Measurements from ENCODE around the gene GRIN3B.

Gene GRIN3B

GRCh38 chr19:1041835-1042685 lies 41.8 kb downstream of the GRIN3B start:
- DNase-seq (ENCODE audit: low spot score) = no peak

GRCh38 chr19:1042689-1043511 lies 42.7 kb downstream of the GRIN3B start:
- no peak for DNase-seq (ENCODE audit: low spot score)

- DNase-seq (ENCODE audit: low spot score) = no peak
These were observed 45.0 kb downstream of the GRIN3B start for GRCh38 chr19:1045247-1045603.

GRCh38 chr19:1046117-1046626 lies 46.0 kb downstream of the GRIN3B start:
- peak; percentile 46 for DNase-seq (ENCODE audit: low spot score)

GRCh38 chr19:1046836-1047695 lies 46.8 kb downstream of the GRIN3B start:
- DNase-seq (ENCODE audit: low spot score) = peak; percentile 43

DNA sequence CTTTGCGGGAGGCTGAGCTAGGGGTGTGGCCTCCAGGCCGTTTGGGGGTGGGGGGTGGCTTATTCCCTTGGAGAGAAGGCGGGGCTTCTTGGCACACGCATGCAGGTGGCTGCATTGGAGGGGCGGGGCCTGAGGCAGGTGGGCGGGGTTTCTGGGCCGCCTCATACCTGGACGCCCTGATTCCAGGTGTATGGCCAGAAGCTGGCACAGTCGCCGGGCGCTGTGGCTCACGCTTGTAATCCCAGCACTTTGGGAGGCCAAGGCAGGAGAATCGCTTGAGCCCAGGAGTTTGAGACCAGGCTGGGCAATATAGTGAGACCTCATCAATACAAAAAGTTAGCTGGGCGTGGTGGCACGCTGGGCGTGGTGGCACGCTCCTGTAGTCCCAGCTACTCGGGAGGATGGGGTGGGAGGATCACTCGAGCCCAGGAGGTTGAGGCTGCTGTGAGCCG lies 47.5 kb downstream of the GRIN3B start:
- DNase-seq (ENCODE audit: low spot score) = no peak

GRCh38 chr19:1049106-1049505 lies 48.9 kb downstream of the GRIN3B start:
- DNase-seq (ENCODE audit: low spot score) = no peak

DNA sequence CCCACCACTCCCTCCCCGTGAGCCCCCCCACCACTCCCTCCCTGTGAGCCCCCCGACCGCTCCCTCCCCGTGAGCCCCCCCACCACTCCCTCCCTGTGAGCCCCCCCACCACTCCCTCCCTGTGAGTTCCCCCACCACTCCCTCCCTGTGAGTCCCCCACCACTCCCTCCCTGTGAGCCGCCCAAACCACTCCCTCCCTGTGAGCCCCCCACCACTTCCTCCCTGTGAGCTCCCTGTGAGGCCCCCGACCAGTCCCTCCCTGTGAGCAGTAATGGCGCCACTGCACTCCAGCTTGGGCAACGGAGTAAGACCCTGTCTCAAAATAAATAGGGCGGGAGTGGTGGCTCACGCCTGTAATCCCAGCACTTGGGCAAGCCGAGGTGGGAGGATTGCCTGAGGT lies 49.6 kb downstream of the GRIN3B start:
- no peak for DNase-seq (ENCODE audit: low spot score)

- DNase-seq (ENCODE audit: low spot score) = no peak
These were observed 51.0 kb downstream of the GRIN3B start for GRCh38 chr19:1050989-1051788.

GRCh38 chr19:1051791-1052190 lies 51.6 kb downstream of the GRIN3B start:
- DNase-seq (ENCODE audit: low spot score) = no peak

- no peak for DNase-seq (ENCODE audit: low spot score)
These were observed 52.2 kb downstream of the GRIN3B start for GRCh38 chr19:1052349-1052975.

DNA sequence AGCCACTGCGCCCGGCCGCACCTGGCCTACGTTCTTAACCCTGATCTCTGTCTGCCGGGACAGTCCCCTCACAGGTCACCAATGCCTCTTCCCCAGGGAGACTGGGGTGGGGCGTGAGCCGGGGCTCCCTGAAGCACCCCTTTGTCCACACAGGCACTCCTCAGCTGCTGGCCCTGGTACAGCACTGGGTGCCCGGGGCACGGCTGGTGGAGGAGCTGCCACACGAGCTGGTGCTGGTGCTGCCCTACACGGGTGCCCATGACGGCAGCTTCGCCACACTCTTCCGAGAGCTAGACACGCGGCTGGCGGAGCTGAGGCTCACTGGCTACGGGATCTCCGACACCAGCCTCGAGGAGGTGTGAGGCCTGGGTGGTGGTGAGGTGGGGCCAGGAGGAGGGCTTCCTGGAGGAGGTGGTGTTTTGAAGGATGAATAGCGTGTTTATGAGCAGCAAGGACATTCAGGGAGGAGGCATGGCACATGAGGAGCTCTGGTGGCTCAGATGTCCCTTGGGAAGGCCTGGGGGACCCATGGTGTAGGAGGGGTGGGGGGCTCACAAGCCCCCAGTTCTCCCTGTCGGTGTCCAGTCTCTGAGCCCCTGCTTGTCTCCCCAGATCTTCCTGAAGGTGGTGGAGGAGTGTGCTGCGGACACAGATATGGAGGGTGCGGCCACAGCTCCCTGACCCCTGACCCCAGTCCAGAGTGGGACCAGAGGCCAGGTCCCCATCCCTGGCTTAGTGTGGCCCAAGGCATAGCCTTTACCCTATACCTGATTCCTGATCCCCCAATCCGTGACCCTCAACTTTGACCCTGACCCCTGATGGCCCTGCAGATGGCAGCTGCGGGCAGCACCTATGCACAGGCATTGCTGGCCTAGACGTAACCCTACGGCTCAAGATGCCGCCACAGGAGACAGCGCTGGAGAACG lies 53.2 kb downstream of the GRIN3B start:
- DNase-seq (ENCODE audit: low spot score) = no peak

DNA sequence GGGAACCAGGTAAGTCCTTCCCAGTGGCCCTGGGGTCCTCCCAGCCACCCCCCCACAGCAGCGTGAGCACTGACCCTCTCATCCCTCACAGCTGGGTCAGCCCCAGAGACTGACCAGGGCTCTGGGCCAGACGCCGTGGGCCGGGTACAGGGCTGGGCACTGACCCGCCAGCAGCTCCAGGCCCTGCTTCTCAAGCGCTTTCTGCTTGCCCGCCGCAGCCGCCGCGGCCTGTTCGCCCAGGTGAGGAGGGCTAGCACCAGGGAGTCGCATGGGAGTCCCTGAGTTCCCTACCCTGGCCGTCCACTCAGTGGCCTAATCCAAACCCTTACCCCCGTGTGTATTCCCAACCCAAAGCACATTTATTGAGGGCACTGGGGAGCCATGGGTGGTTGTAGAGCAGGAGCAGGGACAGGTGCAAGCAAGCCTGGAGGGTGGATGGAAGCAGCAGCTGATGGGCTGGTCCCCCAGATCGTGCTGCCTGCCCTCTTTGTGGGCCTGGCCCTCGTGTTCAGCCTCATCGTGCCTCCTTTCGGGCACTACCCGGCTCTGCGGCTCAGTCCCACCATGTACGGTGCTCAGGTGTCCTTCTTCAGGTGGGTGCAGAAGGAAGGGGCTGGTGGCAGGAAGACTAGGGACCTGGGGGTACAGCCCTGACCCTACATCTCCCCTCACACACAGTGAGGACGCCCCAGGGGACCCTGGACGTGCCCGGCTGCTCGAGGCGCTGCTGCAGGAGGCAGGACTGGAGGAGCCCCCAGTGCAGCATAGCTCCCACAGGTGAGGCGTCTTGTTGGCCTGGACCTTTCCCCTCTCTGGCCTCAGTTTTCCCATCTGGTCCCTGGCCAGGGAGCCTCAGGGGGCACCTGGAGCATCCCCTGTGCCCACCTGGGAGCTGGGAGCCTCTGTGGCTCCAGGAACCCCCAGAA lies 54.1 kb downstream of the GRIN3B start:
- DNase-seq (ENCODE audit: low spot score) = no peak

GRCh38 chr19:1055028-1055425 lies 54.8 kb downstream of the GRIN3B start:
- no peak for DNase-seq (ENCODE audit: low spot score)

DNA sequence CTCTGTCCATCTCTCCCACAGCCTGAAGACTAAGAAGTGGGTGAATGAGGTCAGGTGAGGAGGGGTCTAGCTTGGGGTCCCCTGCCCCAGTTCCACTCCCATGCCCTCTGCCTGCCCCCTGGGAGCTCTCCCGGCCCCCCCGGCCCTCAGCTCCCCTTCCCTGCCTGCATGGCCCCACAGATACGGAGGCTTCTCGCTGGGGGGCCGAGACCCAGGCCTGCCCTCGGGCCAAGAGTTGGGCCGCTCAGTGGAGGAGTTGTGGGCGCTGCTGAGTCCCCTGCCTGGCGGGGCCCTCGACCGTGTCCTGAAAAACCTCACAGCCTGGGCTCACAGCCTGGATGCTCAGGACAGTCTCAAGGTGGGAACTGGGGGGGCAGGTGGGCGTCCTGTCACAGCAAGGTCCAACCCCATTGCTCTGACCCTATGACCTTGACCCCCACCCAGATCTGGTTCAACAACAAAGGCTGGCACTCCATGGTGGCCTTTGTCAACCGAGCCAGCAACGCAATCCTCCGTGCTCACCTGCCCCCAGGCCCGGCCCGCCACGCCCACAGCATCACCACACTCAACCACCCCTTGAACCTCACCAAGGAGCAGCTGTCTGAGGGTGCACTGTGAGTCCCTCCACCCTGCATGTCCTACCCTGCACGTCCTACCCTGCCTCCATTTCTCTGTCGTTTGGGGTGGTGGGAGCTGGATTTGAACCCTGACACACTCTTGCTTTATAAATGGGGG lies 55.8 kb downstream of the GRIN3B start:
- no peak for DNase-seq (ENCODE audit: low spot score)

DNA sequence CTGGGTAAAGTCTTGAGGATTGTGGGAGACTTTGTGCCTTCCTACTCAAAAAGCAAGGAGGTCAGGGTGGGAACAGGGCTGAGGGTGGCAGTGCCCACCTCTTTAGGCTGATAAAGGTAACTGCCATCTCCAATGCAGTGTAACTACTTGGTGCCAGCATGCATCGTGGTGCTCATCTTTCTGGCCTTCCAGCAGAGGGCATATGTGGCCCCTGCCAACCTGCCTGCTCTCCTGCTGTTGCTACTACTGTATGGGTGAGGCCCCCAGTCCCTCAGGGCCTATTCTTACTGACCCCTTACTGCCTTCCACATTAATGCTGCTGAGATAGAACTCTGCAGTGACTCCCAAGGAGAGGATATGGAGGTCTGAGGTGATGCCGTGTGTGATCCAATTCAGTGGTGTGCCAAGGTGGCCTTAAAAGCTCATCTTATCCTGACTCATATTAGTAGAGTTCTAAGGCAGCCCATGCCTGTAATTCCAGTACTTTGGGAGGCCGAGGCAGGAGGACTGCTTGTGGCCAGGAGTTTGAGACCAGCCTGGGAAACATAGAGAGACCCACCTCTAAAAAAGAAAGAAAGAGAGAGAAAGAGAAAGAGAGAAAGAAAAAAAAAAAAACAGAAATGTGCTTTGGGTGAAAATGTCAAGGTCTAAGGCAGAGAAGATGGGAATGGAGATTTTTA lies 57.1 kb downstream of the GRIN3B start:
- no peak for DNase-seq (ENCODE audit: low spot score)

DNA sequence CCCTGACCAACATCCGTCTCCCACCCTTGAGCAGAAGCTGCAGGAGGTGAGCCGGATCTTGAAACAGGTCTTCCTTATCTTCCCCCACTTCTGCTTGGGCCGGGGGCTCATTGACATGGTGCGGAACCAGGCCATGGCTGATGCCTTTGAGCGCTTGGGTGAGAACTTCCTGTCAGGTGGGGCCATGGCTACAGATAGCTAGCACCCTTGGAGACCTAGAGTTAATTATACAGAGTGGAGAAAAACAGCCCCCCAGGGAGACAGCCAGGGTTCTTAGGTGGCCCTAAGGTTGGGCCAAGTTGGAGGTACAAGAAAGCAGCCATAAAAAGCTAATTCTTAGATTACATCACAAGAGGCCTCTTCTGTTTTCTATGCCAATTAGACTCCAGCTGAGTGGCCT lies 57.9 kb downstream of the GRIN3B start:
- DNase-seq (ENCODE audit: low spot score) = no peak

All from ecto neural progenitor cell (in vitro differentiated cells).